UCSD-AML1 (cell line): ENCODE measurements around the gene IRGC.

Source experiments
- DNase-seq: peaks from one replicate; lab custom pipeline; 2025; ENCODE audit not compliant: unreplicated experiment; lab: John Stamatoyannopoulos, UW

Gene IRGC

DNA sequence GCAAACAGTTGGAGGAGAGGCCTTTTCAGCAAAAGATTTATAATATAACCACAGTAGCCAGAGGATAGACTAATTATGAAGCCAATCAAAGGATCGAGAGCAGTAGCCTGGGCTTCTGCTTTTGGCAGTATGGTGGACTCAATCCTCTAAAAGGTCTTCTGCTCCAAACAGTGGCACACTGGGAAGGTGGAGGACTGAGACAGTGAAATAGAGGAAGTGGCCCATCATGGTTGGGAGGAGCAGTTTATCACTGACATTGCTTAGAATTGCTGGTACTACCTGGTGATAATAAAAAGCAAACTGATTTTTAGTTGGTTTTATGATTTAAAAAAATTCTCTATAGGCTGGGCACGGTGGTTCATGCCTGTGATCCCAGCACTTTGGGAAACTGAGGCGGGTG is 25.0 kb upstream of the IRGC start:
- no peak for DNase-seq

DNA sequence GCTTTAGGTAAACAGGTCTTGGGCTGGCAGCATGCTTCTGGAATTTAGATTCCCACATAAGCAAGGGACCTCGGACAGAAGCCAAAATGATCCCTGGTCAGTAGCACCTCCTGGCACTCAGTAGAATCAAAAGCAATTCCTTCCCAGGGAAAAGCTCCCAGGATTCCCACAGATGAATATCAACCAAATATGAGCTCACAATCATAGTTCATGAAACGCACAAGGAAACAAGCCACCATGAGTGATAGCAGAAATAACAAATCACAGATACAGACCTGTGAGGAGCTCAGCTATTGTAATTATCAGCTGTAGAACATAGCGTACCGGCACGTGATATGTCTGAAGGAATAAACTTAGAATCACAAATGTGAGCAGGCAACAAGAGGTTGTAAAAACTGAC is 24.1 kb upstream of the IRGC start:
- DNase-seq = no peak

DNA sequence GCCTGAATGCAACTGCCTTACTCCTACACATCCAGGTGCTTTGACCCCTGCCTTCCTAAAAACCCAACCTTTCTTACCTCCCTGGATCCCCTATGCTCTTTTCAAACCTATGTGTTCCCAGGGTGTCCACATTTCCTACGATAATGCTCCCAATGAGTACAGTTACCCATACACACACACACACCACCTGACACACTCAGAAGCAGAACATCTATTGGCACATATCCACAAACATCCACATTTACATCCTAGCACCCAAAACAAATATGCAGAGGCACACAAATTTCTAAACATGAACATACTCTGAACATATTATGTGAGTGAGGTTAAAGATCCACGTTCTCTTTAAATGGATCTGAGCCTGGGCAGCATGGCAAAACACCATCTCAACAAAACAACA is 23.5 kb upstream of the IRGC start:
- no peak for DNase-seq

DNA sequence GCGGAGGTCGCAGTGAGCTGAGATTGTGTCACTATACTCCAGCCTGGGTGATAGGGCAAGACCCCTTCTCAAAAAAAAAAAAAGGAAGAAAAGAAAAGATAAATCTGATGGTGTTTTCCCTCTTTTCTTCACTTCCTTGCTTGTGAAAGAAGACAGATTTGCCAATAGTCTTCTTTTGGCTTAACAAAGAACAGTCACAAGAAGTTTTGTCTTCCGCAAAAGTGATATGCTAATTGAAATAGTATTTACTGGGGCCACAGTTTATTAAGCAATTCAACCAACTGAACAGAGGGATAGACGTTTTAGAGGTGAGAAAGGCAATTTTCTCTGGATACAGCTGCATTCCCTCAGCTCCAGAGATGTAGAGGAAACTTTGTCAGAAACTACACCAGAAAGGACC is 23.0 kb upstream of the IRGC start:
- no peak for DNase-seq

DNA sequence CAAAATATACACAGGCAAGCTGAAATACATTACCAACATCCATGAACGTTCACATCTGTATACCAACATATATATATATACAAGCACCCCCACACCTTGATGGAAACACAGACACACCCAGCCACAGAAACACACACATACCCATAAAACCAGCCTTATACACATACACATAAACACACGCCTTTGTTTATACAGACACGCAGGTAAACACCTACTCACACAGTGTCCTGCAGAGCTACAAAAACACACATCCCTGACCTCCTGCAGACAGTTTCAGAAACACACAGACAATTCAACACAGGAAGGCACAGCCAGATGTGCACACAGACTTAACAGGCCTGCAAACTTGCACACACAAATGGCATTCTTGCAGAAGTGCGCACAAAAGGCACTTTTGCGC is 21.3 kb upstream of the IRGC start:
- no peak for DNase-seq

DNA sequence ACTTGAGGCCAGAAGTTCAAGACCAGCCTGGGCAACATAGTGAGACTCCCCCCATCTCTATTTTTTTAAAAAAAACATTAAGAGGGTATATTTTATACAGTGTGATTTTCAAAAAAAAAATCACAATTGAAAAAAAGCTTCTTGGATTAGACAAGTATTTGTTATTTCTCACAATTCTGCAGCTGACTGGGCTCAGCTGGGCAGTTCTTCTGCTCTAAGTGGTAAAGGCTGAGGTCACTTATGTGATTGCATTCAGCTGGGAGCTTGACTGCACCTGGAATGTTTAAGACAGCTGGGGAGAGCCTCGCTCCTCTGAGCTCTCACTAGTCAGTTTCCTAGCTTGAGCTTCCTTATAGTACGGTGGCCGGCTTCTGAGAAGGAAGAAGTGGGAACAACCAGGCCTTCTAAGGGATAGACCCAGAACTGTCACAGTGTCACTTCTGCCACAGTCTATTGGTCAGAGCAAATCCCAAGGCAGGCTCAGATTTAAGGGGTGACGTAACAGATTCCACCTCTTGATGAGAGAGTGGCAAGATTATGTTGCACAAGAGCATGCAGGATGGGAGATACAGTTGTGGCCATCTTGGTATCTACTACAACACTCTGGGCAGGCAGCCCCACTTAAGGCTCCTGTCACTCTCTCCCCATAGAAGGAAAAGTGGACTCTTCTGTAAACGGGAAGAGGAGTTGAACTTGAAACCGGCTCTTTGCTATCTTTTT is 19.7 kb upstream of the IRGC start:
- no peak for DNase-seq

DNA sequence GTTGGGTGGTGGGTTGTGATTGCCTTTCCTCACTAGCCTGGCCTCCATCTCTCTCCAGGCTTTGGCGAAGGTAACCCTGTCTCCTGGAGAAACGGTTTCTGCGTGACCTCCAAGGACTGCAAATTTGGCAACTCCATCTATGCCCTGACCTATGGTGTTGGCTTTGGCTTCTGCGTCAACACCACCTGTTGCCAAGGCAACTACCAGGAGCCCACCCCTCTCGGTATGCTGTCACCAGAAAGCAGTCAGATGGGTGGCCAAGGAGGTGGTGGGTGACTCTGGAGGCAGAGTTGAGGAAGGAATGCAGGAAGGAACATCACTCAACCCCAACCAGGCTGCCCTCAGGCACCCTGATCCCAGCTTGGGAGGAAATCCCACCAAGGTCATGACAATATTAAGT is 18.6 kb upstream of the IRGC start:
- DNase-seq = no peak

DNA sequence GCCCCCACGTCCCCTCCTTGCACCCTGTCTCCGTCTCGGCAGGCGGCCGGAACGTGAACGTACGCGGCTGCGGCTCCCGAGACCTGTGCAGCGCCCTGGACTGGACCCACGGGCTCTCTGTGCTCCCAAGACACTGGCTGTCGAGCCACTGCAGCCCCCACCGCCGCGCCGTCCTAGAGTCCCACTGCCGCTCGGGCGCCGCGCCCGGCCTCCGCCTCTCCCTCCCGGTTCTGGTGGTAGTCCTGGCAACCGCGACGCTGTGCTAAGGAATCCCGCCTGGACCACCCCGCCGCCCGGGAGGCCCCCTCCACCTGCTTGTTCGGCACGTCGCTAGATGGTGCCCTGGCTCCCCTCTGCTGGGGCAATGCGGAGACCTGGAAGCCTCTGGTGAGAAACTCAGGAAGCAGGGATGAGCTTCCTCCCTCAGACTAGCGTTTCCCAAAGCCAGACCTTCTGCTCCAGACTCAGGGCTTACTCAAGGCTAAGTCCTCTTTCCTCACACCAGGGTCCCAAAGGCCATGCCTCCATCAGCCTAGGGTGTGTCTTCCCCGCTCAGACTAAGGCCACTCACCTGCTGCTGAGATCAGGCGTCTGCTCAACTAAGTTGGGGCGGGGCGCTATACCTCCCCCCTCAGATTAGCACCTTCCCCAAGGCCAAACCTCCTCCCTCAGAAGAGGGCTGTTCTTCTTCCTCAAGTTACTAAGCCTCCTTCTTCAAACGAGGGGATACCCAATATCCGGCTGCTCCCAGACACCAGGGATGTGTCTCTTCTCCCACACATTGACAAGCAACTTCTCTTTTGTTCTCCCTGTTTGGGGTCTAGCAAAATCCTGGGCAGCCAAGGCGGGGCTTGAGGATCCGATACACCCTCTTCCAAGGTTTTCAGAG is 16.1 kb upstream of the IRGC start:
- no peak for DNase-seq

DNA sequence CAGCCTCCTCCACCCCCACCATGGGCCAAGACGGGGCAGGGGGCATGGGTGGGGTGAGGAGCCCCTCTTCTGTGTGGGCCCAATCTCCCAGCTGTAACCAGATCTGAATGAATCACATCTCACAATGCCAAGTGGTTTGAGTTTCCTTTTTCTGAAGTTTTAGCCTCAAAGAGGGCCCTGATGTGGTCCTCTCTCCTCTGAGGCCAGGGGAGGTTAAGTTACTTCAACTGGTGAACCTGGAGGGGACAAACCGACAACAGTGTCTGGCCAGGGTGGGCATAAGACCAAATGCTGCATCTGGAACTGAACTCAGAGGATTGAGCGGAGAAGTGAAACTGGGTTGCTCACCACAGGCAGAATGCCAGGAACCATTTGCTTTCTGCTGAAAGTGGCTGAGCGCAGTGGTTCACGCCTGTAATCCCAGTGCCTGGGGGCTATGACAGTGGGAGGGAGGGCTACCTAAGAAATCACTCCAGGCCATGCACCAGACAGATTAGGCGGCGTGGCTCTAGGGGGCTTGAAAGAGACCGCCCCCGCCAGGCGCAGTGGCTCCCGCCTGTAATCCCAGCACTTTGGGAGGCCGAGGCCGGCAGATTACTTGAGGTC is 15.4 kb upstream of the IRGC start:
- DNase-seq = no peak

DNA sequence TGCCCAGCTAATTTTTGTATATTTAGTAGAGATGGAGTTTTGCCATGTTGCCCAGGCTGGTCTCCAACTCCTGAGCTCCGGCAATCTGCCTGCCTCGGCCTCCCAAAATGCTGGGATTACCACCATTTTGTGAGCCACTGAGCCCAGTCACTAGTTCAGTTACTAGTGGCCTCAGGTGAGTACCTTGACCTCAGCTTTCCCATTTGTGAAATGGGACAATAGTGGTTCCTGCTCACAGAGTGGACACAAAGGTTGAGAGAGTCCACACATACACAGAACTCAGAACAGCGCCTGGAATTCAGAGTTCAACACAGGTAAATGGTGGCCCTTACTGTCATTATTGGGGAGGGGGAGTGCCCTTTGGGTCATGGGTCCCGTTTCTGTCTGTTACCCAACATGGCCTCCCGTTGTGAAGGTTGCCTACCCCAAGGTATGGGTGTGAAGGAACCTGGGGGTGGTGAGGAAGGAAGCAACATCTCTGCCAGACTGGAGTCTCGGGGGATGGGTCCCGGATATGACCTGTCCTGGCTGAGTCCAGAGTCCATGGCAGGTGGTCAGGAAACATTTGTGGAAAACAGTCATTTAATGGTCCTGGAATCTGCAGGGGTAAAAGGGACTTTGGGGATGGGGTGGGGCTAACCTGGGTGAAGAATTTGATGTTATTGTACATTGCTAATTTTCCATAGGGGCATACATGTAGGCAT is 11.7 kb upstream of the IRGC start:
- DNase-seq = no peak

DNA sequence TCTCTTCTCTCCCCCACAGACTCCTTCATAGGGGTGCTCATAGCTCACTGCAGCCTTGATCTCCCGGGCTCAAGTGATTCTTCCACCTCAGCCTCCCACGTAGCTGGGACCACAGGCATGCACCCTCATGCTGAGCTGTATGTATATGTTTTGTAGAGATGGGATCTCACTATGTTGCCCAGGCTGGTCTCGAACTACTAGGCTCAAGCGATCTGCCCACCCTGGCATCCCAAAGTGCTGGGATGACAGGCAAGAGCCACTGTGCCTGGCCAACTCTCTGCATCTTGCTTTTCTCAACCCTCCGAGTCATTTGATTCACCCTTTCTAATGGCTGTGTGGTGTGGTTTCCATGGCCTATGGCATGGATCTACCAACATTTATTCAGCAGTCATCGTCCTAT is 10.1 kb upstream of the IRGC start:
- DNase-seq = no peak

DNA sequence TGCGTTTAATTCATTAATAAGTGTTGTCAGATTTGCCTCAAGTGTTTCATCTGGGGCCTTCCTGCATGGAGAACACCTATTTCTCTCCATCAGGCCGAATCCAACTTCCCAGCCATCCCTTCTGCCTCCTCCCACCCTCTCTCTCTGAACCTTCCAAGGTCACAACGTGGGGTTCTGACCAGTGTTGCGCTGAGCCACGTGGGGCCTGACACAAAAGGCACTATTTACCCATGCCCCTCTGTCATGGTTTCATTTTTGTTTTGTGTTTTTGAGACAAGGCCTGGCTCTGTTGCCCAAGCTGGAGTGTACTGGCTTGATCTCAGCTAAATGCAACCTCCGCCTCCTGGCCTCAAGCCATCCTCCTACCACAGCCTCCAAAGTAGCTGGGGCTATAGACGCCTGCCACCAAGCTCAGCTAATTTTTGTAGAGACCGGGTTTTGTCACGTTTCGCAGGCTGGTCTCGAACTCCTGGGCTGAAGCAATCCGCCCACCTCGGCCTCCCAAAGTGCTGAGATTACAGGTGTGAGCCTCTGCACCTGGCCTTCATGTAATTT is 8.6 kb upstream of the IRGC start:
- DNase-seq = no peak

DNA sequence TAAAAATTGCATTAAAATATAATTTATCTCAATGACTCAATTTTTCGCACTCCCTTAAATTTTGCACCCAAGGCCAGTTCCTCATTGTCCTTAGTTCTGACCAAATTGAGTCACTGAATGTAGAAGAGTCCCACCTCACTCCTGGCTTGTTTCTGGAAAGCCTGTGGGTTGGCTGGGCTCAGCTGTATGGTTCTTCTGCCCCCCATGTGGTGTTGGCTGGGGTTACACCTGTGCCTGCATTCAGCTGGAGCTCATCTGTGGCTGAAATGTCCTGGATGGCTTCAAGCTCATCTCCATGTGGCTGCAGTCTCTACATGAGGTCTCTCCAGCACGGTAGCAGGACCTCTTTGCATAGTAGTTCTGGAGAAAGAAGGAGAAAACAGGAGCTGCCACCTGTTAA is 7.2 kb upstream of the IRGC start:
- no peak for DNase-seq

DNA sequence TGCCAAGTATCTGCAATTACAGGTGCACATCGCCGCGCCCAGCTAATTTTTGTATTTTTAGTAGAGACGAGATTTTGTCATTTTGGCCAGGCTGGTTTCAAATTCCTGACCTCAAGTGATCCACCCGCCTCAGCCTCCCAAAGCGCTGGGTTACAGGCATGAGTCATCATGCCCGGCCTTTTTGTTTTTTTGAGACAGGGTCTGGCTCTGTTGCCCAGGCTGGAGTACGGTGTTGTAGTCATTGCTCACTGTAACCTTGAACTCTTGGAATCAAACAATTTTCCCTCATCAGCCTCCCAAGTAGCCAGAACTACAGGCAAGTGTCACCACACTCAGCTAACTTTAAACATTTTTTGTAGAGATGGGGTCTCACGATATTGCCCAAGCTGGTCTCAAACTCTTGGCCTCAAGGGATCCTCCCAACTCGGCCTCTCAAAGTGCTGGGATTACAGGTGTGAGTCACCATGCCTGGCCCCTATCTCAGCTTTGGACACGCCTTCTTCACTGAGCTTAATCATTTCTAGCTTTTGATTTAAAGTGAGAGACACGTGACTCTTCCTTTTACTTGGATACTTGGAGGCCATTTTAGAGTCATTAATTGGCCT is 4.0 kb upstream of the IRGC start:
- DNase-seq = no peak

DNA sequence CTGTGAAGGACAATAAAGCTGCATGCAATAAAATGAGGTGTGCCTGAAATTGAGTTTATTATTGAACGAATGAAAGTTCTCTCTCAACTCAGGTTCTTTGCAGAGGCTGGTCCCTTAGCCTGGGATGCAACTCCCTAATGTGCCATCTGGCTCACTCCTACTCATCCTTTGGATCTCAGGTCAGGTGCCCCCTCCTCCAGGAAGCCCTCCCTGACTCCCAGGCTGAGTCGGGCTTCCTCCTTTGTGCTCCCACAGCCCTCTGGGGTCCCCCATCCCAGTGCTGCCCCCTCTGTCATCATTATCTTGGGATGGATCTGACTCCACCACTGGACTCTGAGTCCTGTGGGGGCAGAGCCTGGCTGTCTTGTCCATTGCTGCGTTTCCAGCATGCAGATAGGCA is 2.7 kb upstream of the IRGC start:
- DNase-seq = no peak

DNA sequence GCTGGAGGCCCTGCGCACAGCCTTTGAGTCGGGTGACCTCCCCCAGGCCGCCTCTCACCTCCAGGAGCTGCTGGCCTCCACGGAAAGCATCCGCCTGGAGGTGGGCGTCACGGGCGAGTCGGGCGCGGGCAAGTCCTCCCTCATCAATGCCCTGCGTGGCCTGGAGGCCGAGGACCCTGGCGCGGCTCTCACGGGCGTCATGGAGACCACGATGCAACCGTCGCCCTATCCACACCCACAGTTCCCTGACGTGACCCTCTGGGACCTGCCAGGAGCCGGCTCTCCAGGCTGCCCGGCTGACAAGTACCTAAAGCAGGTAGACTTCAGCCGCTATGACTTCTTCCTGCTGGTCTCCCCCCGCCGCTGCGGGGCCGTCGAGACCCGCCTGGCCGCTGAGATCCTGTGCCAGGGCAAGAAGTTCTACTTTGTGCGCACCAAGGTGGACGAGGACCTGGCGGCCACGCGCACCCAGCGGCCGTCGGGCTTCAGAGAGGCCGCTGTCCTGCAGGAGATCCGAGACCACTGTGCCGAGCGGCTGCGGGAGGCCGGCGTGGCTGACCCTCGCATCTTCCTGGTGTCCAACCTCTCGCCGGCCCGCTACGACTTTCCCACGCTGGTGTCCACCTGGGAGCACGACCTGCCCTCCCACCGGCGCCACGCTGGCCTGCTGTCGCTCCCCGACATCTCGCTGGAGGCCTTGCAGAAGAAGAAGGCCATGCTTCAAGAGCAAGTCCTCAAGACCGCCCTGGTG is 2.9 kb downstream of the IRGC start:
- no peak for DNase-seq

DNA sequence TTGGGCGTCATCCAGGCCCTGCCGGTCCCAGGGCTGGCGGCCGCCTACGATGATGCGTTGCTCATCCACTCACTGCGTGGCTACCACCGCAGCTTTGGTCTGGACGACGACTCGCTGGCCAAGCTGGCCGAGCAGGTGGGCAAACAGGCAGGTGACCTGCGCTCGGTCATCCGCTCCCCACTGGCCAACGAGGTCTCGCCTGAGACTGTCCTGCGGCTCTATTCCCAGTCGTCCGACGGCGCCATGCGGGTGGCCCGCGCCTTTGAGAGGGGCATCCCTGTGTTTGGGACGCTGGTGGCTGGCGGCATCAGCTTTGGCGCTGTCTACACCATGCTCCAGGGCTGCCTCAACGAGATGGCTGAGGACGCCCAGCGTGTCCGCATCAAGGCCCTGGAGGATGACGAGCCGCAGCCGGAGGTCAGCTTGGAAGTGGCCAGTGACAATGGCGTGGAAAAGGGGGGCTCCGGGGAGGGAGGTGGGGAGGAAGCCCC is 3.5 kb downstream of the IRGC start:
- no peak for DNase-seq

DNA sequence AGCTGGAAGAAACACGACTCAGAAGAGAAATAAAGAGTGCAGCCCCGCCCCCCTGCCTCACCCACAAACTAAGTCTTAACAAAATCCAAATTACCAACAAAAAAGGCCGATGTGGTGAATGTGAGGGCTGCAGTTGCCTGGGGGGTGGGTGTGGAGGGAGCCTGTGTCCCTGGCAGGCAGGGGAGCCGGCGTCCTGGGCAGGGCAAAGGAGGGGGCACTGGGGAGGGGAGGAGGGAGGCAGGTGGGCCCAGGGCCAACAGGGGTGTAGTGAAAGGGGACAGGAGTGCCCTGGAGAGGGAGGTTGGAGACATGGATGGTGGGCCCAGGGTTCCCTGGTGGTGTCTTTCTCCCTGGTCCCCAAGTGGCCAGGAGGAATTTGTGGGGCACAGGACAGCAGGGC is 4.0 kb downstream of the IRGC start:
- no peak for DNase-seq

DNA sequence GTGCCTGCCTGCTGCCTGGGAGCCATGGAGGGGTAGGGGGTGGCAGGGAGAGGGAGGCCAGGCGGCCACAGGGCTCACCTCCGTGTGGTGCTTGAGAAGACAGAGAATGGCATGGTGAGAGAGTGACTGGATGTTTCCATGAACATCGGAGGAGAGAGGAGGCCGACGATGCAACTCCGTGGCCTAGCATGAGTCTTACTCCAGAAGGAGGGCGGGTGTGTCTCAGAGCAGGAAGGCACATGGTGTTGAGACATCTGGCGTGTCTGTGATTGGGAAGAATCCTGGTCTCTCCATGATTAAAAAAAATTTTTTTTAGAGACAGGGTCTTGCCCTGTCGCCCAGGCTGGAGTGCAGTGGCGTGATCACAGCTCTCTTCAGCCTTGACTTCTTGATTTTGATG is 5.1 kb downstream of the IRGC start:
- no peak for DNase-seq

DNA sequence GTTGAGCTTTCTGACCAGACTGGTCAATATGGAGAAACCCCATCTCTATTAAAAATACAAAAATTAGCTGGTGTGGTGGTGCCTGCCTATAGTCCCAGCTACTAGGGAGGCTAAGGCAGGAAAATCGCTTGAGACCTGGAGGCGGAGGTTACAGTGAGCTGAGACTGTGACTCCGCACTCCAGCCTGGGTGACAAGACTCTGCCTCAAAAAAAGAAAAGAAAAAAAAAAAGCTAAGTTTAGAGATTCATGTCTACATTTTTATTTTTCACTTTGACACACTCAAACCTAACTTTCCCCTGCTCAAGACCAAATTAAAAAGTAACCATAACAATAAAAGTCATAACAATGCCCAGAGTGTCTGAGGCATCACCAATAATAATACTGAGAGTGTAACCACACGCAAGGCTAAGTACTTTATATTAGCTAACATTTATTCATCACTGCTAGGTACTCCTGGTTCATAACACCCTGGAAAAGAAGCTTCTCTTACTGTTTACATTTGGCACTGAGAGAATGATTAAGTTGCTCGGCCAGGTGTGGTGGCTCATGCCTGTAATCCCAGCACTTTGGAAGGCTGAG is 5.7 kb downstream of the IRGC start:
- no peak for DNase-seq
